GM21528 (cell line): Measurements from ENCODE around the gene RAC2.

Experiments
- ATAC-seq: cut with Tn5 transposase; IDR thresholded peaks from one replicate; pipeline ENCODE4 v1.9.1; 2021; ENCODE audit warnings: mild to moderate bottlenecking, moderate library complexity; ENCODE audit not compliant: unreplicated experiment, low FRiP score

RAC2 gene

DNA sequence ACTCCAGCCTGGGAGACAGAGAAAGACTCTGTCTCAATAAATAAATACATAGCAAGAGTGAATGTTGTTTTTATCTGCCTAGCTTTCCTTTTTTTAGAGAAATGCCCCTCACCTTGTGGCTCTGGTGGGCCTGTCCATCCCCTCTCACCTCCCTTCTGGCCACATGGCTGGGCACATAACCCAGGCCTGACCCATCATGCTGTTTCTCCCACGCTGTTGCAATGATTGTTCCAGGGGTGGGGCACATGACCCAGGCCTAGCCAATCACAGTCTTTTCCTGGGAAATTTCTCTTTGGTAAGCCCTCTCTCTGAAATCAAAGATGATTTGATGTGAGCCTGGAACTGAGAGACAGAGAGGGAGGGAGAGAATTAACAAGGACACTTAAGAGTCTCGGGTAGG lies 32.7 kb upstream of the RAC2 start:
- ATAC-seq: no peak

GRCh38 chr22:37275622-37276021 lies 31.6 kb upstream of the RAC2 start:
- ATAC-seq: no peak

- no peak for ATAC-seq
These were observed 31.1 kb upstream of the RAC2 start for GRCh38 chr22:37275134-37275533.

GRCh38 chr22:37274380-37274862 lies 30.4 kb upstream of the RAC2 start:
- ATAC-seq: no peak

GRCh38 chr22:37273846-37274225 lies 29.8 kb upstream of the RAC2 start:
- ATAC-seq: no peak

DNA sequence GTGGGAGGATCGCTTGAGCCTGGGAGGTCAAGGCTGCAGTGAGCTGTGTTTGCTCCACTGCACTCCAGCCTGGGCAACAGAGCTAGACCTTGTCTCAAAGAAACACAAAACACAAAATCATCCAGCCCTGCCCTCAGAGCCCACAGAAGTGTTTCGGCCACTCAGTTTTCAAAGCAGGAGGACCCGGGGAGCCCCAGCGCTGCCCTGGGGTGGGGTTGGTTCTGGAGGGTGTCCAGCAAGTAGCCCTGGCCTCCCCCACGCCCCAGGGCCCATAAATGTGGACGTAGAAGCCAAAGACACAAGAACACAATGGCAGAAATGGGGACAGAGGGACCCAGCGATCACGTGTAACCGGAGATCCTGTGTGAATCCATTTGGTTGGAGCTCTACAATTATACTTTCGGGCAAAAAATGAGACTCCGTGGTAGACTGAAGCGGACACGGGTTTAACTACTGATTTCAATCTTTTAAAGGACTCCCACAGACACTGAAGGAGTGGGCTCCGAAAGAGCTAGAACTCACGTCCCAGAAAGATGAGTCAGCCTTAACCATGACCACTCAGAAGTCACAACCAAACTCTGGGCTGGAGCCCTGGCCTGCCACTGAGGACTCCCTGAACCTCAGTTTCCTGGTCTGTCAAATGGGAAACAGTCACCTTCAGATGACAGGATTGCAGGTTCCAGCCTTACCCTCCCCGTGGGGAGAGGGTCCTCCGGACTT lies 29.2 kb upstream of the RAC2 start:
- no peak for ATAC-seq

- no peak for ATAC-seq
These were observed 27.0 kb upstream of the RAC2 start for GRCh38 chr22:37270928-37271650.

DNA sequence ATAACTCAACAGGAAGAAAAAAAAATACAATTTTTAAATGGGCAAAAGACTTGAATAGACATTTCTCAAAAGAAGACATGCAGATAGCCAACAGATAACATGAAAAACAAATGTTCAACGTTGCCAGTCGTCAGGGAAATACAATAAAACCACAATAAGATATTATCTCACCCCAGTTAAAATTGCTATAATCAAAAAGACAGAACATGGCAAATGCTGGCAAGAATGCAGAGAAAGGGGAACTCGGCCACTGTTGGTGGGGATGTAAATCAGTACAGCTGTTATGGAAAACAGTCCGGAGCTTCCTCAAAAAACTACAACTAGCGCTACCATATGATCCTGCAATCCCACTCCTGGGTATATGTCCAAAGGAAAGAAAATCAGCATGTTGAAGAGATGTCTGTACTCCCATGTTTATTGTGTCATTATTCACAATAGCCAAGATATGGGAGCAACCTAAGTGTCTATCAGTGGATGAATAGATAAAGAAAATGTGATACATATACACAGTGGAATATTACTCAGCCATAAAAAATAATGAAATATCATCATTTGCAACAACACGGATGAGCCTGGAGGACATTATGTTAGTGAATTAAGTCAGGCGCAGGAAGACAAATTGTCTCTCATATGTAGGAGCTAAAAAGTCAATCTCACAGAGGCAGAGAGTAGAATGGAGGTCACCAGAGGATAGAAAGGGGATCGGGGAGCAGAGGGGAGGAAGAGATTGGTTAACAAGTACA lies 26.0 kb upstream of the RAC2 start:
- no peak for ATAC-seq

DNA sequence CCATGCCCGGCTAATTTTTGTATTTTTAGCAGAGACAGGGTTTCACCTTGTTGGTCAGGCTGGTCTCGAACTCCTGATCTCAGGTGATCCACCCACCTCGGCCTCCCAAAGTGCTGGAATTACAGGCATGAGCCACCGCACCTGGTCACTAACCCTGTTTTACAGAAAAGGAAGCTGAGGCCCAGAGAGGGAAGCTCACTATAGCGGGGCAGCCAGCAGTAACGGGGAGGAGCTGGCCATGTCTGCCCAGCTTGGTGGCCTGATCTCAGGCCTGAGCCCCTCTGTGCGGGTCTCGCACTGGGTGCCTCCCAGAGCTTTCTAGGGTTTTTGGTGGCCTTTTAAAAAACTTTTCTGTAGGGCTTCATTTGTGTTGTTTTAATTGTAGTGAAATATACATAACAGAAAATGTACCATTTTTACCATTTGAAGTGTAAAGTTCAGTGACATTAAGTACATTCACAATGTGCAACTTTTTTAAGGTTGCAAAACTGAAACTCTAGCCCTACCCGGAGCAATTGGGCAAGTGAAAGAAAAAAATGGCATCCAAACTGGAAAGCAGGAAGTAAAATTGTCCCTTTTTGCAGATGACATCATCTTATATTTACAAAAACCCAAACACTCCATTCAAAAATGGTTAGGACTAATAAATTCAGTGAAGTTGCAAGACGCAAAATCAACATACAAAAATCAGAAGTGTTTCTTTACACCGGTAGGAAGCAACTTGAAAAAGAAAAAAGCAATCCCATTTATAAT lies 23.8 kb upstream of the RAC2 start:
- no peak for ATAC-seq

- ATAC-seq: peak; percentile 64
These were observed 23.1 kb upstream of the RAC2 start for GRCh38 chr22:37267135-37267587.

GRCh38 chr22:37266581-37267134 lies 22.6 kb upstream of the RAC2 start:
- no peak for ATAC-seq

GRCh38 chr22:37263966-37264887 lies 20.2 kb upstream of the RAC2 start:
- no peak for ATAC-seq

DNA sequence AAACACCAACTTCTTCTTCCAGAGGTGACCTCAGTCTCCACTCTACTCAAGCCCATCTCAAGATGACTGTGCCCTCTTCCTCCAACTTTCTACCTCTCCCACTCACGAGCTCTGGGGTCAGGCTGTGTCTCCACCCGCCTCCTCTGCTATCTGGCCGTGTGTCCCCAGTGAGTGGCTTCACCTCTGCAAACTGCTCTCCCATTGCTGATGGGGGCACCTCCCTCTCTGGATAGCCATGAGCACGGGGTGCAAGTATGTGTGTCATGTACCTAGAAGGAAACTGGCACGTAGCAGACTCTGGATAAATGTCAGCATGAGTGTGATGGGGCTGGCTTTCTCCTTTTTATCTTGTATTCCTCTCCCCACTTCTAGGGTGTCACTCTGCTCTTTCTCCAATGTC lies 18.3 kb upstream of the RAC2 start:
- no peak for ATAC-seq

- ATAC-seq: no peak
These were observed 16.9 kb upstream of the RAC2 start for GRCh38 chr22:37260901-37261336.

GRCh38 chr22:37260155-37260795 lies 16.2 kb upstream of the RAC2 start:
- ATAC-seq: no peak

DNA sequence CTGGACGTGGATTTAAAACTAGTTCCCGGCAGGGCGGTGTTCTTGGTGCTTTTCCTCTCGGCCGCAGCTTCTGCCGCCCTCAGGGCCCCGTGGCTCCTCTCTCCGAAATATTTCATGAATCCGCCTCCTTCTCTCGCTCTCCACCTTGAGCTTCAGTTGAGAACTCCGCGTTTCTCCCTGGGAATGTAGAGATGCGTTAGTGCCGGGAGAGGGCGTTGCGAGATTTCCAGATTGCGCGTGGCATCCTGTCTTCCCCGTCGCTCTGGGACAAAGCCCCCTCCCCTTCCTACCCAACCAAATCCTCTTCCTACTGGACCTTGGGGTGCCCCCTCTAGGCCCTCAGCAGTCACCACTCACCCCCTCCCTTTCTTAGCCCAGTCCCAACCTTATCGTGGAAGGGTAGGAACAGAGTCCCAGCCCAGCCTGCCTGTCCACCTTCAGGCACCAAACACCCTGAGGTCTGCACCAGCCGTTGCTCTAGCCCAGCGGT lies 15.5 kb upstream of the RAC2 start:
- no peak for ATAC-seq

- no peak for ATAC-seq
These were observed 14.8 kb upstream of the RAC2 start for GRCh38 chr22:37258753-37259401.
